Measurements from ENCODE around the gene CLDN5.
A peak's percentile ranks its signal among the peaks of the same experiment; 100 is the strongest.

The CLDN5 gene

DNA sequence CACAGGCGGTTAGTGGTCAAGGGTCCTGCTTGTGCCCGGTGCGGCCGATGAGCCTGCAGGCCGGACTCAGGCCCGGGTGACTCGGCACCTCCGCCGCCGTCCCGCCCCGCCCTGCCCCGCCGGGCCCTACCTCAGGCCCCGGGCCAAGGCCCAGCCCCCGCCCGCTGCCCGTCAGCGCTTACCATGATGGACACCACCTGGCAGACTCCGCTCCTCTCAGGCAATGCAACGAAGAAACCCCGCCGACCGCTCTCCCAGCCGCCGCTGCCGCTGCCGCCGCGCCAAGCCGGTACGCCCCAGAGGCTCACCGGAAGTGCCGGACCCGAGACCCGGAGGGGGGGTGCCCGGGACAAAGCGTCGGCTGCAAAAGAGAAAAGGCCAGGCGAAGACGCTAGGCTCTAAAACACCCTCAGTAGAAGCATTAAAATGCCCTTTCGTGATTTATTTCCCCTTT lies 45.3 kb downstream of the CLDN5 start, which contains the start of gene UFD1:
Gene UFD1, minus strand, starts transcription at position 293 of the 454 bp plus-strand sequence. Its CDS starts 108 bp downstream, at position 185.
- DNase-seq, result peak; percentile 77 to 82

DNA sequence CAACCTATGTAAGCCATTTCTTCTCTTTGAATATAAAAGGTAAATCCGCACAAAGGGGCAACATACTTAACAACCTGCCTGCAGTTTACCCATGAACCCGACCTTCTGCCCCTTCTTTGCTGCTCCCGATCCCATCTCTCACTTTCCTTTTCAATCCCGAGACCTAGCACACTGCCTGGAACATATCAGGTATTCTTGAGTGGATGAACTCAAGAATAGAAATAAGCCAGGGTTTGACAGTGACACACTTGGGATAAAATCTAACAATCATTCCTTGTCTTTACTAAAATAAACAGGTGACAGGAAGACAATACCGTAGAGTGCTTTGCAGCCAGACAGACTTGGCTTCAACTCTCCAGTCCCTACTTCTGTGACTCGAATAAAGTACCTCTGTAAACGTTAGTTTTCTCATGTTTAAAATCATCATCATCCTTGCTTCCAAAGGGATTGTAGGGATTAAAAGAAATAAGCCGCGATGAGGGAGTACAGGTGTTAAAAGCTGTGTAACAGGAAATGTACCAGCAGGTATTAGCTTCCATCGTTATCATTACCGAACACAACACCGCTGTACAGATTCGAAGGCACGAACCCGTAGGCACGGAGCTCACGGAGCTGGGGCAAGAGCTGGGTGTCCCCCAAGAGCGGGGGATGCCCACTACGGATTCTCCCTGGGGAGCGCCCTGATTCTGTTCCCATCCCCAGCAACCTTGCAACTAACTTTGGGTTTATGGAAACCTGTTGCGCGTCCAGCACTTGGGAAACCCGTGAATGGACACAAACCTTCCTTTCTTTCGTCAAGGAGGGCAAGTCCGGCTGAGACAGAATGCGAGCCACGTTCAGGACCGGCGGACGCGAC lies 45.9 kb downstream of the CLDN5 start:
- peak in 1 of 2 experiments; percentile 25 for DNase-seq

DNA sequence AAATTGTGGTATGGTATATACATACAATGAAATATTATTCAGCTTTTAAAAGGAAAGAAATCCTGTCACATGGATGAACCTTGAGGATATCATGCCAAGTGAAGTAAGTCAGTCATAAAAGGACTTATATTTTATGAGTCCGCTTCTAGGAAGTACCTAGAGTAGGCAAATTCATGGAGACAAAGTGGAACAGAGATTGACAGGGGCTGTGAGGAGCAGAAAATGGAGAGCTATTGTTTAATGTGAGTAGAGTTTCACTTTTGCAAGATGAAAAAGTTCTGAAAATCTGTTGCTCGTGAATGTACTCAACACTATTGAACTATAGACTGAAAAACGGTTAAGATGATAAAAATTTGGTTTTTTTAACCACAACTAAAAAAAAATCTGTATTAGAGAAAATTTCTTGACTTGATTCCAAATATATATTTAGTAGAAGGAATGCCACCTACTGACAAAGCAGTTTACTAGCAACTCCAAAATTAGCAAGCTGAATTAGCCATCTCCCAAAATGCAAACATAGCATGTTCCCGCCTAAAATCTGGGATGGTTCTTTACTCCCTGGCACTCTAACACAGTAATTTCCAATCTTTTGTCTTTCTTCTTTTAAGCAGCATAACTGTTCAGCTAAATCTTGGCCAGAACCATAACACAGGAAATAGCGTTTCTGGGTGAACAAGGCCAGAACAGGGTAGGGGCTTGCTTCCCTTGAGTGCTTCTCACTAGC lies 46.7 kb downstream of the CLDN5 start:
- DNase-seq, result peak in 1 of 2 experiments; percentile 17

DNA sequence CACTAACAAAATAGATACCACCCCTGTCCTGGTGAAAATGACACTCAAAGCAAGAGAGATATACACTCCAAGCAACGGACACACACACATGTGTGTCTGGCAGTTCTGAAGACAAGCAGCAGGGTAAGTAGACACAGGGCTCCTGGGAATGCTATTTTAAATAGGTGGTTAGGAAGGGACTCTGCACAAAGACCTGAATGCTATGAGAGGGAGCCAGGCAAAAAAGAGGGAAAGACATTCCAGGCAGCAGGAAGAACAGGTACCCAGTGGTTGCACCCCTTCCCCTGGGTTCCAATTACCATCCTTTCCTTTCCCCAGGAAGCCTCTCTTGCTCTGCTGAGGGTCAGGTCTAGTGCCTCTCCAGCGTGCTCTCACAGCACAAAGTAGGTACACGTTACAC lies 48.2 kb downstream of the CLDN5 start:
- DNase-seq, result no peak

DNA sequence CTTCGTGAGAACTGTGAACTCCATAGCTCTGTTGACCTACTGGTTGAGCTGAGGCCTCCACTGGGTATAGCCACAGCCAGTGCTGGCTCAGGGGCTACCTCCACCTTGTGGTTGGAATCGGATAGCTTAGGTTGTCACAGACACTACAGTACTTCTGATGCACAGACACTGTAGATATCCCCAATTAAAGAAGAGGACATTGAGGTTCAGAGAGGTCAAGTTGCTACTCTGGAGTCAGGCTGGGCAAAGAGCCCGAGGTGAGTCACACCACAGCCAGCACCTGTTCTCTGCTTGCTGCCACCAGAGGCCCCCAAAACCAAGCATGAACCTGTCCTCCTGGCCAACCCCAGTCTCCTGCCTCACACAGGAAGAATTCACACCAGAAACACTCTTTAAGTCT lies 50.6 kb downstream of the CLDN5 start:
- DNase-seq, result no peak

Measured in NCI-H524 (cell line).